Suprapubic skin (tissue), 4 donors: ENCODE results near the gene KCNH8.

Experiments
- CTCF ChIP-seq, 2 donors: fragments of 200-600 bp in 1 of 2; fragments of 450-650 bp in 1 of 2; sonication (generic) in 1 of 2; IDR thresholded peaks; one replicate each; pipeline ENCODE4 v1.5.1; 2016 to 2019; ENCODE audit warnings: antibody characterized with exemption in 2 of 2, mild to moderate bottlenecking in 1 of 2, moderate library complexity in 1 of 2
- EP300 ChIP-seq: sonication (generic); formaldehyde crosslinking; IDR thresholded peaks from one replicate; pipeline ENCODE4 v1.6.1; 2017; ENCODE audit warnings: antibody characterized with exemption
- POLR2A ChIP-seq, 2 donors: fragments of 450-650 bp; IDR thresholded peaks; one replicate each; pipeline ENCODE4 v1.6.1; 2017; ENCODE audit warnings: antibody characterized with exemption in 2 of 2, mild to moderate bottlenecking in 2 of 2, moderate library complexity in 2 of 2
- POLR2AphosphoS5 ChIP-seq, 3 donors: sonication (generic); formaldehyde crosslinking; IDR thresholded peaks; one replicate each; pipeline ENCODE4 v1.6.1; 2017; ENCODE audit warnings: antibody characterized with exemption in 3 of 3

GRCh38 chr3:19270481-19270880 lies 122.2 kb downstream of the KCNH8 start:
- TF ChIP-seq CTCF (IDR thresholded peaks at IDR 0.05): no peak
- TF ChIP-seq POLR2A (IDR thresholded peaks at IDR 0.05): no peak
- TF ChIP-seq POLR2AphosphoS5 (IDR thresholded peaks at IDR 0.05): no peak
- TF ChIP-seq EP300: no peak
